Gastrocnemius medialis (tissue), 4 donors: ENCODE results near the gene ASIC3. TPM values are rescaled to one million over a fixed set of nuclear protein-coding genes. Genes with fewer than 3 reads are reported as not detected.

ENCODE experiments used
- ATAC-seq, 2 donors: fragments of 150-250 bp; one replicate each; pipeline ENCODE4 v1.9.1; 2016
- DNase-seq, 2 donors: peaks; one replicate each; pipeline ENCODE4 v3.0.0-alpha.2; 2019
- H3K27ac ChIP-seq, 4 donors: fragments of 200-600 bp; sonication (generic); 1 replicate in 1 of 4; 2 replicates in 3 of 4; pipeline ENCODE4 v1.5.1; 2016 to 2018; ENCODE audit warnings: mild to moderate bottlenecking in 2 of 4, moderate library complexity in 1 of 4
- H3K27me3 ChIP-seq, 3 donors: fragments of 200-600 bp; sonication (generic) in 2 of 3; 1 replicate in 1 of 3; 2 replicates in 2 of 3; pipeline versions ENCODE4 v1.5.1 to v1.6.0; 2016 to 2019; ENCODE audit warnings: mild to moderate bottlenecking in 1 of 3, moderate library complexity in 1 of 3
- H3K36me3 ChIP-seq, 2 donors: fragments of 200-600 bp; sonication (generic) in 1 of 2; one replicate each; pipeline ENCODE4 v1.5.1; 2017 to 2018
- H3K4me1 ChIP-seq, 2 donors: fragments of 200-600 bp; sonication (generic) in 1 of 2; one replicate each; pipeline ENCODE4 v1.5.1; 2016 to 2017; ENCODE audit warnings: mild to moderate bottlenecking in 2 of 2
- H3K4me3 ChIP-seq, 4 donors: fragments of 200-600 bp; sonication (generic) in 3 of 4; 1 replicate in 1 of 4; 2 replicates in 3 of 4; pipeline ENCODE4 v1.5.1; 2016 to 2019; ENCODE audit warnings: mild to moderate bottlenecking in 2 of 4
- H3K9me3 ChIP-seq, 3 donors: fragments of 200-600 bp; sonication (generic) in 2 of 3; 1 replicate in 1 of 3; 2 replicates in 2 of 3; pipeline ENCODE4 v1.5.1; 2016 to 2019
- CTCF ChIP-seq, 5 experiments: fragments of 450-650 bp in 3 of 5; fragments of 200-600 bp in 2 of 5; sonication (generic) in 2 of 5; IDR thresholded peaks in 4 of 5; conservative IDR thresholded peaks in 1 of 5; 1 replicate in 4 of 5; 2 replicates in 1 of 5; pipeline ENCODE4 v1.5.1; 2016 to 2019; ENCODE audit warnings: antibody characterized with exemption in 5 of 5, mild to moderate bottlenecking in 3 of 5, moderate library complexity in 3 of 5
- POLR2A ChIP-seq, 2 donors: fragments of 450-650 bp; IDR thresholded peaks; one replicate each; pipeline ENCODE4 v1.6.1; 2017; ENCODE audit warnings: antibody characterized with exemption in 2 of 2, mild to moderate bottlenecking in 2 of 2, moderate library complexity in 2 of 2
- in situ Hi-C, 4 donors: fragments of 200-750 bp; cut with MboI; loops; one replicate each; pipeline versions ENCODE4 v1.15.0 to v1.8.0; 2017; ENCODE audit warnings: low sequenced_read_pairs in 4 of 4
- intact Hi-C: fragments of 100-400 bp; cut with DNase I; formaldehyde crosslinking; loops from one replicate; pipeline ENCODE4 v1.15.1; 2023; ENCODE audit warnings: low total_unique reads
- total RNA-seq, 4 donors: library from RNA; depleted of rRNA; stranded (reverse); fragments of >200 nt; gene quantifications; one replicate each; pipeline versions ENCODE4 v1.1.0 to v1.2.3, GENCODE V29; 2016

ASIC3 gene
- total RNA-seq, 4 donors from 2014 or later, result 0.72 to 11.0 (median 2.5) TPM

GRCh38 chr7:151043959-151044358 lies 4.4 kb upstream of the ASIC3 start:
- H3K4me3 ChIP-seq, result no peak overlapping the region
- intact Hi-C loops (no loop called here), in situ Hi-C loops (loop anchor here in 1 of 4 donors (10.0 kb wide), 1 partner anchor 61 kb away; no protein-coding TSS in a partner anchor)
- TF ChIP-seq CTCF (IDR thresholded peaks at IDR 0.05 in 4 of 5, conservative IDR thresholded peaks at IDR 0.05 in 1 of 5) (no peak), POLR2A (IDR thresholded peaks at IDR 0.05) (no peak)
- no peaks in the 10 kb centered on the region for H3K27me3 ChIP-seq
- H3K4me1 ChIP-seq, result peaks cover 2 to 3% of the 10 kb centered on the region in 2 donors
- ATAC-seq (no peak), DNase-seq (no peak)
- no peak overlapping the region for H3K27ac ChIP-seq
- H3K36me3 ChIP-seq, result peaks cover 0 to 24% of the 10 kb centered on the region in 2 donors
- no peaks in the 10 kb centered on the region for H3K9me3 ChIP-seq

GRCh38 chr7:151045262-151045661 lies 3.1 kb upstream of the ASIC3 start:
- in situ Hi-C loops (loop anchor here in 1 of 4 donors (10.0 kb wide), 1 partner anchor 60 kb away; no protein-coding TSS in a partner anchor), intact Hi-C loops (no loop called here)
- Histone ChIP-seq H3K4me1 (no peaks in the 10 kb centered on the region), H3K4me3 (no peak overlapping the region), H3K36me3 (peaks cover 0 to 24% of the 10 kb centered on the region in 2 donors), H3K27me3 (peaks cover 0 to 3% (median 0%) of the 10 kb centered on the region in 3 donors), H3K9me3 (no peaks in the 10 kb centered on the region), H3K27ac (no peak overlapping the region)
- no peak for DNase-seq
- ATAC-seq, result no peak
- no peak for TF ChIP-seq POLR2A (IDR thresholded peaks at IDR 0.05)
- TF ChIP-seq CTCF (IDR thresholded peaks at IDR 0.05 in 4 of 5, conservative IDR thresholded peaks at IDR 0.05 in 1 of 5), result no peak

GRCh38 chr7:151045967-151046366 lies 2.4 kb upstream of the ASIC3 start:
- no peak for TF ChIP-seq POLR2A (IDR thresholded peaks at IDR 0.05)
- TF ChIP-seq CTCF (IDR thresholded peaks at IDR 0.05 in 4 of 5, conservative IDR thresholded peaks at IDR 0.05 in 1 of 5), result no peak
- intact Hi-C loops (no loop called here), in situ Hi-C loops (loop anchor here in 1 of 4 donors (10.0 kb wide), 1 partner anchor 59 kb away; no protein-coding TSS in a partner anchor)
- Histone ChIP-seq H3K36me3 (peaks cover 0 to 24% of the 10 kb centered on the region in 2 donors), H3K9me3 (no peaks in the 10 kb centered on the region), H3K4me3 (no peak overlapping the region), H3K27me3 (peaks cover 0 to 8% (median 0%) of the 10 kb centered on the region in 3 donors), H3K4me1 (peaks cover 0 to 3% of the 10 kb centered on the region in 2 donors), H3K27ac (no peak overlapping the region)
- ATAC-seq, result no peak
- no peak for DNase-seq

GRCh38 chr7:151046603-151047573 lies 1.4 kb upstream of the ASIC3 start:
- Histone ChIP-seq H3K36me3 (peaks cover 0 to 23% of the 10 kb centered on the region in 2 donors), H3K9me3 (no peaks in the 10 kb centered on the region), H3K27me3 (peaks cover 0 to 8% (median 0%) of the 10 kb centered on the region in 3 donors), H3K4me1 (peaks cover 0 to 6% of the 10 kb centered on the region in 2 donors), H3K4me3 (no peak overlapping the region), H3K27ac (no peak overlapping the region)
- TF ChIP-seq CTCF (IDR thresholded peaks at IDR 0.05 in 4 of 5, conservative IDR thresholded peaks at IDR 0.05 in 1 of 5), result no peak
- no peak for TF ChIP-seq POLR2A (IDR thresholded peaks at IDR 0.05)
- intact Hi-C loops (no loop called here), in situ Hi-C loops (loop anchor here in 1 of 4 donors (10.0 kb wide), 1 partner anchor 58 kb away; no protein-coding TSS in a partner anchor)
- DNase-seq (no peak), ATAC-seq (no peak)
